Loucy (cell line): Measurements from ENCODE around the gene MTMR2.

Source experiments
- H2AFZ ChIP-seq: fragments of 200-600 bp; sonication (generic); 2 replicates; pipeline ENCODE4 v1.6.0; 2016; ENCODE audit warnings: antibody characterized with exemption, mild to moderate bottlenecking, low read length, moderate library complexity
- H3F3A ChIP-seq: fragments of 200-600 bp; 2 replicates; pipeline ENCODE4 v1.6.0; 2016; ENCODE audit warnings: antibody characterized with exemption, low read depth, mild to moderate bottlenecking
- H3K27me3 ChIP-seq: fragments of 200-600 bp; sonication (generic); 2 replicates; pipeline ENCODE4 v1.6.1; 2014; ENCODE audit warnings: low read length, mild to moderate bottlenecking; ENCODE audit not compliant: insufficient read depth, poor library complexity, severe bottlenecking
- H3K36me3 ChIP-seq: fragments of 200-600 bp; sonication (generic); 2 replicates; pipeline ENCODE4 v1.6.1; 2016; ENCODE audit warnings: low read length; ENCODE audit not compliant: insufficient read depth
- H3K4me1 ChIP-seq: fragments of 200-600 bp; sonication (generic); 2 replicates; pipeline ENCODE4 v1.5.1; 2014; ENCODE audit warnings: low read length, mild to moderate bottlenecking; ENCODE audit not compliant: insufficient read depth, poor library complexity, severe bottlenecking
- H3K4me2 ChIP-seq: fragments of 200-600 bp; sonication (generic); 2 replicates; pipeline ENCODE4 v1.6.0; 2014; ENCODE audit warnings: antibody characterized with exemption, low read length, low read depth, mild to moderate bottlenecking; ENCODE audit not compliant: poor library complexity, severe bottlenecking
- H3K4me3 ChIP-seq: fragments of 200-600 bp; sonication (generic); 2 replicates; pipeline ENCODE4 v1.5.1; 2014; ENCODE audit warnings: low read length, mild to moderate bottlenecking, mixed read lengths; ENCODE audit not compliant: poor library complexity, severe bottlenecking
- H3K79me2 ChIP-seq: fragments of 200-600 bp; sonication (generic); 2 replicates; pipeline ENCODE4 v1.6.1; 2014; ENCODE audit warnings: low read length; ENCODE audit not compliant: insufficient read depth
- H3K9ac ChIP-seq: fragments of 200-600 bp; sonication (generic); 2 replicates; pipeline ENCODE4 v1.6.0; 2014; ENCODE audit warnings: mild to moderate bottlenecking, low read depth, low read length, moderate library complexity; ENCODE audit not compliant: poor library complexity, severe bottlenecking
- H3K9me2 ChIP-seq: fragments of 200-600 bp; sonication (generic); replicated peaks from 2 replicates; pipeline ENCODE4 v1.6.1; 2016; ENCODE audit warnings: low read depth, low read length, mixed read lengths
- H3K9me3 ChIP-seq: fragments of 200-600 bp; sonication (generic); 2 replicates; pipeline ENCODE4 v1.6.1; 2014; ENCODE audit warnings: mild to moderate bottlenecking, antibody characterized with exemption, low read length, low read depth; ENCODE audit not compliant: insufficient read depth
- H4K20me1 ChIP-seq: fragments of 200-600 bp; sonication (generic); 2 replicates; pipeline ENCODE4 v1.6.0; 2014; ENCODE audit warnings: antibody characterized with exemption, low read length, mild to moderate bottlenecking; ENCODE audit not compliant: insufficient read depth, poor library complexity, severe bottlenecking
- EZH2phosphoT487 ChIP-seq: fragments of 200-600 bp; IDR thresholded peaks from 2 replicates; pipeline ENCODE4 v1.6.1; 2018; ENCODE audit warnings: antibody characterized with exemption, mild to moderate bottlenecking, moderate library complexity, borderline replicate concordance
- TF ChIP-seq, protein P1 (sequence below): fragments of 200-600 bp; sonication (generic); conservative IDR thresholded peaks from 2 replicates; pipeline ENCODE4 v1.5.1; 2014; ENCODE audit warnings: mild to moderate bottlenecking, antibody characterized with exemption, low read length

Gene MTMR2

GRCh38 chr11:95917193-95918036, 6.5 kb downstream of the MTMR2 start:
- no peaks in the 10 kb centered on the region for H3K36me3 ChIP-seq

GRCh38 chr11:95916049-95916448, 7.9 kb downstream of the MTMR2 start:
- TF ChIP-seq, protein P1, sequence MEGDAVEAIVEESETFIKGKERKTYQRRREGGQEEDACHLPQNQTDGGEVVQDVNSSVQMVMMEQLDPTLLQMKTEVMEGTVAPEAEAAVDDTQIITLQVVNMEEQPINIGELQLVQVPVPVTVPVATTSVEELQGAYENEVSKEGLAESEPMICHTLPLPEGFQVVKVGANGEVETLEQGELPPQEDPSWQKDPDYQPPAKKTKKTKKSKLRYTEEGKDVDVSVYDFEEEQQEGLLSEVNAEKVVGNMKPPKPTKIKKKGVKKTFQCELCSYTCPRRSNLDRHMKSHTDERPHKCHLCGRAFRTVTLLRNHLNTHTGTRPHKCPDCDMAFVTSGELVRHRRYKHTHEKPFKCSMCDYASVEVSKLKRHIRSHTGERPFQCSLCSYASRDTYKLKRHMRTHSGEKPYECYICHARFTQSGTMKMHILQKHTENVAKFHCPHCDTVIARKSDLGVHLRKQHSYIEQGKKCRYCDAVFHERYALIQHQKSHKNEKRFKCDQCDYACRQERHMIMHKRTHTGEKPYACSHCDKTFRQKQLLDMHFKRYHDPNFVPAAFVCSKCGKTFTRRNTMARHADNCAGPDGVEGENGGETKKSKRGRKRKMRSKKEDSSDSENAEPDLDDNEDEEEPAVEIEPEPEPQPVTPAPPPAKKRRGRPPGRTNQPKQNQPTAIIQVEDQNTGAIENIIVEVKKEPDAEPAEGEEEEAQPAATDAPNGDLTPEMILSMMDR = no peak
- TF ChIP-seq EZH2phosphoT487 = no peak
- peaks cover 67% of the 10 kb centered on the region for H3K79me2 ChIP-seq

More at GRCh38 chr11:95917193-95918036, 6.5 kb downstream of the MTMR2 start:
- no peak overlapping the region for H2AFZ ChIP-seq
- H3K9me3 ChIP-seq = no peaks in the 10 kb centered on the region
- H3K4me3 ChIP-seq = peak overlapping the region; percentile 35
- no peak overlapping the region for H3K9ac ChIP-seq
- H3K9me2 ChIP-seq = no peaks in the 10 kb centered on the region
- TF ChIP-seq, protein P1 = no peak
- no peak for TF ChIP-seq EZH2phosphoT487
- 0 out of 2 replicates have a peak, but pooled peaks cover 4% of the 10 kb centered on the region for H3F3A ChIP-seq
- peak overlapping the region; percentile 53 for H3K4me2 ChIP-seq
- H3K4me1 ChIP-seq = peaks cover 73% of the 10 kb centered on the region
- H3K79me2 ChIP-seq = peaks cover 73% of the 10 kb centered on the region
- peaks cover 35% of the 10 kb centered on the region for H4K20me1 ChIP-seq
- H3K27me3 ChIP-seq = no peaks in the 10 kb centered on the region

GRCh38 chr11:95915051-95915450, 8.9 kb downstream of the MTMR2 start:
- TF ChIP-seq, protein P1 = no peak
- no peak for TF ChIP-seq EZH2phosphoT487
- Histone ChIP-seq H3K79me2 (peaks cover 63% of the 10 kb centered on the region), H3K9me3 (no peaks in the 10 kb centered on the region), H3K9me2 (no peaks in the 10 kb centered on the region), H2AFZ (no peak overlapping the region), H3F3A (no peaks in the 10 kb centered on the region), H4K20me1 (peaks cover 26% of the 10 kb centered on the region), H3K27me3 (no peaks in the 10 kb centered on the region), H3K4me1 (peaks cover 56% of the 10 kb centered on the region), H3K4me2 (peak overlapping the region; percentile 10), H3K9ac (no peak overlapping the region), H3K4me3 (no peak overlapping the region), H3K36me3 (no peaks in the 10 kb centered on the region)

More at GRCh38 chr11:95916049-95916448, 7.9 kb downstream of the MTMR2 start:
- no peak overlapping the region for H3K4me2 ChIP-seq
- H3K9ac ChIP-seq = no peak overlapping the region
- no peak overlapping the region for H3K4me3 ChIP-seq
- H3F3A ChIP-seq = 0 out of 2 replicates have a peak, but pooled peaks cover 2% of the 10 kb centered on the region
- H3K9me3 ChIP-seq = no peaks in the 10 kb centered on the region
- no peaks in the 10 kb centered on the region for H3K27me3 ChIP-seq
- no peaks in the 10 kb centered on the region for H3K36me3 ChIP-seq
- no peak overlapping the region for H2AFZ ChIP-seq
- no peaks in the 10 kb centered on the region for H3K9me2 ChIP-seq
- peaks cover 29% of the 10 kb centered on the region for H4K20me1 ChIP-seq
- H3K4me1 ChIP-seq = peaks cover 60% of the 10 kb centered on the region
